ENCODE results near the gene PIK3AP1. TPM values are rescaled to one million over a fixed set of nuclear protein-coding genes. Genes with fewer than 3 reads are reported as not detected.
A peak's percentile ranks its signal among the peaks of the same experiment; 100 is the strongest.

PIK3AP1 gene
- polyA plus RNA-seq, 2 of the 4 experiments (the other 2 are of a cell fraction) = 1.6 to 3.2 TPM

- WGBS (ENCODE audit: missing lambda C conversion rate) = 82% methylated on average over 4 of the region's 4 CpGs
- Histone ChIP-seq H3K4me3 (no peak overlapping the region), H3K4me1 (peaks cover 30% of the 10 kb centered on the region), H3K9me3 (no peaks in the 10 kb centered on the region), H3K27ac (no peak overlapping the region; a peak in 2 of 6 replicates), H3K4me2 (no peak overlapping the region)
- ChIA-PET CTCF (interaction anchor here (1.1 to 1.4 kb wide), 5 partner anchors 9 to 45 kb away, joined by 3 read pairs; no protein-coding TSS in a partner anchor), POLR2A (no interaction called here)
- FAIRE-seq (no peak), DNase-seq (ENCODE audit: low read depth in 1 of 2, low spot score in 1 of 2) (no peak), ATAC-seq (no peak)
- TF ChIP-seq KDM1A (IDR thresholded peaks at IDR 0.05; ENCODE audit: low read depth) (0 out of 2 replicates have a peak, but pooled peaks have one; percentile 15), CBX8 (IDR thresholded peaks at IDR 0.05) (no peak), HDAC2 (IDR thresholded peaks at IDR 0.05) (no peak), CEBPB (IDR thresholded peaks at IDR 0.05) (no peak)
- TF ChIP-seq, protein P1, sequence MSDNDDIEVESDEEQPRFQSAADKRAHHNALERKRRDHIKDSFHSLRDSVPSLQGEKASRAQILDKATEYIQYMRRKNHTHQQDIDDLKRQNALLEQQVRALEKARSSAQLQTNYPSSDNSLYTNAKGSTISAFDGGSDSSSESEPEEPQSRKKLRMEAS (IDR thresholded peaks at IDR 0.05) = no peak
- TF ChIP-seq, protein P2, sequence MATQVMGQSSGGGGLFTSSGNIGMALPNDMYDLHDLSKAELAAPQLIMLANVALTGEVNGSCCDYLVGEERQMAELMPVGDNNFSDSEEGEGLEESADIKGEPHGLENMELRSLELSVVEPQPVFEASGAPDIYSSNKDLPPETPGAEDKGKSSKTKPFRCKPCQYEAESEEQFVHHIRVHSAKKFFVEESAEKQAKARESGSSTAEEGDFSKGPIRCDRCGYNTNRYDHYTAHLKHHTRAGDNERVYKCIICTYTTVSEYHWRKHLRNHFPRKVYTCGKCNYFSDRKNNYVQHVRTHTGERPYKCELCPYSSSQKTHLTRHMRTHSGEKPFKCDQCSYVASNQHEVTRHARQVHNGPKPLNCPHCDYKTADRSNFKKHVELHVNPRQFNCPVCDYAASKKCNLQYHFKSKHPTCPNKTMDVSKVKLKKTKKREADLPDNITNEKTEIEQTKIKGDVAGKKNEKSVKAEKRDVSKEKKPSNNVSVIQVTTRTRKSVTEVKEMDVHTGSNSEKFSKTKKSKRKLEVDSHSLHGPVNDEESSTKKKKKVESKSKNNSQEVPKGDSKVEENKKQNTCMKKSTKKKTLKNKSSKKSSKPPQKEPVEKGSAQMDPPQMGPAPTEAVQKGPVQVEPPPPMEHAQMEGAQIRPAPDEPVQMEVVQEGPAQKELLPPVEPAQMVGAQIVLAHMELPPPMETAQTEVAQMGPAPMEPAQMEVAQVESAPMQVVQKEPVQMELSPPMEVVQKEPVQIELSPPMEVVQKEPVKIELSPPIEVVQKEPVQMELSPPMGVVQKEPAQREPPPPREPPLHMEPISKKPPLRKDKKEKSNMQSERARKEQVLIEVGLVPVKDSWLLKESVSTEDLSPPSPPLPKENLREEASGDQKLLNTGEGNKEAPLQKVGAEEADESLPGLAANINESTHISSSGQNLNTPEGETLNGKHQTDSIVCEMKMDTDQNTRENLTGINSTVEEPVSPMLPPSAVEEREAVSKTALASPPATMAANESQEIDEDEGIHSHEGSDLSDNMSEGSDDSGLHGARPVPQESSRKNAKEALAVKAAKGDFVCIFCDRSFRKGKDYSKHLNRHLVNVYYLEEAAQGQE (IDR thresholded peaks at IDR 0.05) = no peak
These were observed 47.7 kb downstream of the PIK3AP1 start for GRCh38 chr10:96672481-96673175.

DNA sequence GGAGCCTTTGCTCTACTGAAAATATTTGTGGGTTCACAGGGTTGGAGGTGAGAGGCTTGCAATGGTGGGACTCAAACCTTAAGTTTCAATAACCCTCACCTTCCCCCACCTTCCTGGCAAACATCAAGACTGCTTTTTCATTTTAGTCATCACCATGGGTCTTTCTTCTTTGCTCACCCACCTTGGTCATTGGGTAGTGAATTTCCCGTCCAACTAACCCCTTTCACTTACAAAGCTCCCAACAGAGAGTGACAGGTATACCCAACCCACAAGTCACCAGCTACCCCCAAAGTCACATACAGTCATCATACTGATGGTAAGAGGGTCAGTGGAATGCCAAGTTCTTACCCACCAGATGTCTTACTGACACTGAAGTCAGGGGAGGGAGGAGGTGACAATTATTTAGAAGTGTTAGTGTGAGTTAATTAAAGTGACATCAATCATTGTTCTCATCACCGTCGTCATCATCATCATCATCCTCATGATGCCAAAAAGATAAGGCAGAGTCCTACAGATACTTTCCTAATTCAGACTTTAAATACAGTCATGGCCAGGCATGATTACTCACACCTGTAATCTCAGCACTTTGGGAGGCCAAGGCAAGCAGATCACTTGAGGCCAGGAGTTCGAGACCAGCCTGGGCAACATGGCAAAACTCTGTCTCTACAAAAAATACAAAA is 49.0 kb downstream of the PIK3AP1 start:
- Histone ChIP-seq H3K4me1 (peaks cover 30% of the 10 kb centered on the region), H3K4me3 (no peak overlapping the region), H3K4me2 (peak overlapping the region; percentile 55), H3K9me3 (no peaks in the 10 kb centered on the region), H3K27ac (no peak overlapping the region; a peak in 1 of 6 replicates)
- no peak for TF ChIP-seq EHF (CRISPR knock-in tag; IDR thresholded peaks at IDR 0.05)
- no peak for TF ChIP-seq JUNB (IDR thresholded peaks at IDR 0.05)
- TF ChIP-seq ESRRA (IDR thresholded peaks at IDR 0.05; ENCODE audit: borderline replicate concordance, low read length) = no peak
- TF ChIP-seq POLR2AphosphoS2 (conservative IDR thresholded peaks at IDR 0.05; ENCODE audit: low read length) = no peak
- TF ChIP-seq RARB (CRISPR knock-in tag; IDR thresholded peaks at IDR 0.05) = no peak
- no peak for TF ChIP-seq NR3C1 (IDR thresholded peaks at IDR 0.05)
- TF ChIP-seq ZFP36 (IDR thresholded peaks at IDR 0.05; ENCODE audit: borderline replicate concordance, partially characterized antibody) = no peak
- TF ChIP-seq FOSB (CRISPR knock-in tag; IDR thresholded peaks at IDR 0.05) = no peak
- TF ChIP-seq ZSCAN20 (CRISPR knock-in tag; IDR thresholded peaks at IDR 0.05) = no peak
- TF ChIP-seq POLR2A (IDR thresholded peaks at IDR 0.05; ENCODE audit: low read length) = no peak
- TF ChIP-seq CTCF (IDR thresholded peaks at IDR 0.05) = no peak
- no peak for TF ChIP-seq PBX3 (IDR thresholded peaks at IDR 0.05)
- no peak for TF ChIP-seq BHLHE40 (IDR thresholded peaks at IDR 0.05; ENCODE audit: low read depth, low read length)
- no peak for TF ChIP-seq HES2 (IDR thresholded peaks at IDR 0.05)
- TF ChIP-seq TFCP2L1 (CRISPR knock-in tag; IDR thresholded peaks at IDR 0.05) = no peak
- TF ChIP-seq HOXA7 (CRISPR knock-in tag; IDR thresholded peaks at IDR 0.05) = no peak
- TF ChIP-seq GATA3 (IDR thresholded peaks at IDR 0.05; ENCODE audit: borderline replicate concordance) = no peak
- no peak for TF ChIP-seq CHD2 (IDR thresholded peaks at IDR 0.05; ENCODE audit: low read length, partially characterized antibody)
- 81% methylated on average over 4 of the region's 4 CpGs for WGBS (ENCODE audit: missing lambda C conversion rate)
- CTCF ChIA-PET = interaction anchor here (0.5 to 1.0 kb wide), 2 partner anchors 39 to 73 kb away, joined by 3 read pairs; no protein-coding TSS in a partner anchor
- no peak; a peak in 1 of 6 replicates for ATAC-seq
- POLR2A ChIA-PET = no interaction called here
- DNase-seq (ENCODE audit: low read depth in 1 of 2, low spot score in 1 of 2) = no peak
- no peak for FAIRE-seq
